Bone marrow (tissue), 2 donors: ENCODE results near the gene KRT76.
"Not testable (repeated sequence)": the region's sequence is repeated elsewhere in the genome, so short reads cannot be mapped to it uniquely, and the experiment has no call there.

Source experiments
- DNase-seq, 2 donors: peaks; one replicate each; lab custom pipeline; 2025; lab: John Stamatoyannopoulos, UW

The KRT76 gene

GRCh38 chr12:52759218-52759617, 17.9 kb downstream of the KRT76 start:
- no peak for DNase-seq

GRCh38 chr12:52757449-52758176, 19.5 kb downstream of the KRT76 start:
- DNase-seq: no peak

GRCh38 chr12:52756281-52756960, 20.7 kb downstream of the KRT76 start:
- DNase-seq: no peak

- no peak for DNase-seq
These were observed 21.6 kb downstream of the KRT76 start for GRCh38 chr12:52755533-52755932.

GRCh38 chr12:52754135-52754534, 23.0 kb downstream of the KRT76 start:
- no peak for DNase-seq

GRCh38 chr12:52753283-52753682, 23.9 kb downstream of the KRT76 start:
- no peak for DNase-seq

GRCh38 chr12:52752516-52752915, 24.6 kb downstream of the KRT76 start:
- DNase-seq: no peak

- no peak for DNase-seq
These were observed 25.4 kb downstream of the KRT76 start for GRCh38 chr12:52751795-52752194.

GRCh38 chr12:52750532-52750931, 26.6 kb downstream of the KRT76 start:
- not testable (repeated sequence) for DNase-seq

GRCh38 chr12:52749827-52750226, 27.3 kb downstream of the KRT76 start:
- no peak for DNase-seq

GRCh38 chr12:52748578-52748977, 28.6 kb downstream of the KRT76 start:
- no peak for DNase-seq

GRCh38 chr12:52745554-52745953, 31.6 kb downstream of the KRT76 start:
- no peak for DNase-seq

GRCh38 chr12:52744493-52745156, 32.5 kb downstream of the KRT76 start:
- no peak for DNase-seq

GRCh38 chr12:52742822-52743457, 34.2 kb downstream of the KRT76 start:
- DNase-seq: no peak

GRCh38 chr12:52742196-52742580, 35.0 kb downstream of the KRT76 start:
- DNase-seq: no peak

GRCh38 chr12:52741375-52742195, 35.6 kb downstream of the KRT76 start:
- DNase-seq: peak in 1 of 2 donors; percentile 6

- DNase-seq: no peak
These were observed 36.6 kb downstream of the KRT76 start for GRCh38 chr12:52740584-52740983.

- no peak for DNase-seq
These were observed 37.2 kb downstream of the KRT76 start for GRCh38 chr12:52739963-52740362.

- DNase-seq: no peak
These were observed 41.1 kb downstream of the KRT76 start for GRCh38 chr12:52735816-52736632.

- no peak for DNase-seq
These were observed 42.0 kb downstream of the KRT76 start for GRCh38 chr12:52735106-52735505.

GRCh38 chr12:52730793-52731192, 46.4 kb downstream of the KRT76 start:
- DNase-seq: no peak
